Karpas-422 (cell line): ENCODE measurements around the gene CDV3. TPM values are rescaled to one million over a fixed set of nuclear protein-coding genes. Genes with fewer than 3 reads are reported as not detected.

Source experiments
- DNase-seq: peaks from one replicate; pipeline ENCODE4 v3.0.0-alpha.2; 2015
- H2AFZ ChIP-seq: fragments of 200-600 bp; sonication (generic); 2 replicates; pipeline ENCODE4 v1.6.1; 2014; ENCODE audit warnings: antibody characterized with exemption, low read length, mixed read lengths
- H3K27ac ChIP-seq: fragments of 200-600 bp; sonication (generic); 2 replicates; pipeline ENCODE4 v1.5.1; 2014; ENCODE audit warnings: mild to moderate bottlenecking, low read length, moderate library complexity
- H3K27me3 ChIP-seq: fragments of 200-600 bp; sonication (generic); 2 replicates; pipeline ENCODE4 v1.6.1; 2014; ENCODE audit warnings: low read length, mixed read lengths
- H3K36me3 ChIP-seq: fragments of 200-600 bp; sonication (generic); 2 replicates; pipeline ENCODE4 v1.6.1; 2014; ENCODE audit warnings: low read length, mixed read lengths; ENCODE audit not compliant: insufficient read depth
- H3K4me1 ChIP-seq: fragments of 200-600 bp; sonication (generic); 2 replicates; pipeline ENCODE4 v1.6.1; 2014; ENCODE audit warnings: mild to moderate bottlenecking, low read length, mixed read lengths
- H3K4me2 ChIP-seq: fragments of 200-600 bp; sonication (generic); 2 replicates; pipeline ENCODE4 v1.6.1; 2014; ENCODE audit warnings: low read length, low read depth, mild to moderate bottlenecking; ENCODE audit not compliant: poor library complexity, severe bottlenecking
- H3K4me3 ChIP-seq: fragments of 200-600 bp; sonication (generic); 2 replicates; pipeline ENCODE4 v1.5.1; 2014; ENCODE audit warnings: mild to moderate bottlenecking, antibody characterized with exemption, low read length, mixed read lengths
- H3K79me2 ChIP-seq: fragments of 200-600 bp; sonication (generic); 2 replicates; pipeline ENCODE4 v1.6.1; 2014; ENCODE audit warnings: mild to moderate bottlenecking, low read length, mixed read lengths
- H3K9ac ChIP-seq: fragments of 200-600 bp; sonication (generic); 2 replicates; pipeline ENCODE4 v1.6.0; 2014; ENCODE audit warnings: low read length
- H3K9me2 ChIP-seq: fragments of 200-600 bp; sonication (generic), shearing (Covaris generic); replicated peaks from 2 replicates; pipeline ENCODE4 v1.6.0; 2014; ENCODE audit warnings: mild to moderate bottlenecking, low read length, moderate library complexity; ENCODE audit not compliant: insufficient read depth
- H3K9me3 ChIP-seq: fragments of 300-700, 200-600 bp; sonication (generic); 2 replicates; pipeline ENCODE4 v1.6.1; 2014; ENCODE audit warnings: low read length, mixed read lengths
- H4K20me1 ChIP-seq: fragments of 200-600 bp; sonication (generic); 2 replicates; pipeline ENCODE4 v1.6.1; 2014; ENCODE audit warnings: mild to moderate bottlenecking, antibody characterized with exemption, low read length, low read depth; ENCODE audit not compliant: insufficient read depth
- total RNA-seq: library from RNA; depleted of rRNA; stranded (reverse); fragments of >200 nt; shearing (Covaris generic); gene quantifications from 2 replicates; pipeline ENCODE4 v1.2.3, GENCODE V29; 2014; ENCODE audit warnings: low replicate concordance

CDV3 gene
- total RNA-seq, 1 experiment from 2014 or later, result 772 TPM

DNA sequence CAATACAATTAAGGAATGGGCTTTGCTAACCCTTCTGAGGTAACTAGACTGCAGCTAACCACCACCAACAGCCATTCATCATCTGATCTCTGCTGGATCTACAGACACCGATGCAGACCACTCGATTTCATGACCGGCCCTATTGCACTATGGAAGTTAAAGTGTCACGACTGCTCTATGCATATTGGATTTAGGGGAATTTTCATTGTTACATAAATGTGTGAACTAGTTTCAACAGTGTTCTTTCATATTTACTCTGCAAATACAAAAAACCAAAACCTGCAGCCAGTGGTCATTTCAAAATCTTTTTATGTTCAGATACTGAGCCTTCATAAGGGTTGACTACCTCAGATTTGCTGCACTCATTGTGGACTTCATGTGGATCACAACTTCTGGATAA, 14.5 kb downstream of the CDV3 start:
- H3K4me3 ChIP-seq, result no peak overlapping the region
- peaks cover 23% of the 10 kb centered on the region; the same call in 1 of the 2 replicates for H3K4me1 ChIP-seq
- H4K20me1 ChIP-seq, result peaks cover 57% of the 10 kb centered on the region
- H3K9me2 ChIP-seq, result no peaks in the 10 kb centered on the region
- peak; percentile 41 for DNase-seq
- H3K79me2 ChIP-seq, result peaks cover 10% of the 10 kb centered on the region
- H3K36me3 ChIP-seq, result peaks cover 66% of the 10 kb centered on the region
- no peak overlapping the region for H3K9ac ChIP-seq
- peak overlapping the region; percentile 6; the same call in 1 of the 2 replicates for H3K27ac ChIP-seq
- H3K27me3 ChIP-seq, result no peaks in the 10 kb centered on the region
- H3K4me2 ChIP-seq, result no peak overlapping the region
- no peak overlapping the region for H2AFZ ChIP-seq
- no peaks in the 10 kb centered on the region for H3K9me3 ChIP-seq

DNA sequence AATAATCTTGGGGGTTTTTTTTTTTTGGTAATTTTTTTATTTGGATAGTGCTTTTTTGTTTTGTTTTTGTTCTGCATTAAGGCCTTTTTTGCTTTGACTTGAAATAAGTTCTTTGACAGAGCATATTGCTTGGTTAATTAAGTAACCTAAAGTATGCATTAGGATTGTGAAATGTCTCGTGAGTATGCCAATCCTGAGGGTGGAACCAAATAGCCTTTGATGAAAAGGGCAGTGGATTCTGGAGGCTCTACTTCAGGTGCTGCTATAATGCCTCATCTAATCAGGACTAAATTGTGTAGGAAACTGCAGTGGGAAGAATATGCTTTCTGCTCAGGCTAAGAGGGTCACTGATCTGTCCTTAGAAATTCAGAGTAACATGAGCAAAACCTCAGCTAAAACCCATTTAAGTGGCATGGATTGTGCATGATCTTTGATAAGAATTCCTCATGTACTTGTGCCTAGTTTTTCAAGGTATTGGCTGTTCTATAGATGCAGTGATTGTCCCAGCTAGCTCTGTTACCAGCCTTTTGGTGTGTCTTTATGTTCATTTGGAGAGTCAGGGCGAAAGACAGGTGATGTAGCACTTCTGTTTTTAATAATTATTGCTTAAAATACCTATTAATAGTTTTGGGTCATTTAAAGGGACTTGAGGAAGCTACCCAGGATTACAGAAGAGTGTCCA, 15.4 kb downstream of the CDV3 start:
- H3K9ac ChIP-seq, result no peak overlapping the region
- DNase-seq, result peak; percentile 64
- no peak overlapping the region for H3K27ac ChIP-seq
- no peak overlapping the region for H3K4me2 ChIP-seq
- H3K4me1 ChIP-seq, result peaks cover 14% of the 10 kb centered on the region; the same call in 1 of the 2 replicates
- no peaks in the 10 kb centered on the region for H3K9me2 ChIP-seq
- H3K27me3 ChIP-seq, result no peaks in the 10 kb centered on the region
- H3K9me3 ChIP-seq, result no peaks in the 10 kb centered on the region
- peaks cover 57% of the 10 kb centered on the region for H3K36me3 ChIP-seq
- no peak overlapping the region for H3K4me3 ChIP-seq
- H2AFZ ChIP-seq, result no peak overlapping the region
- H4K20me1 ChIP-seq, result peaks cover 48% of the 10 kb centered on the region
- H3K79me2 ChIP-seq, result peaks cover under 1% of the 10 kb centered on the region

DNA sequence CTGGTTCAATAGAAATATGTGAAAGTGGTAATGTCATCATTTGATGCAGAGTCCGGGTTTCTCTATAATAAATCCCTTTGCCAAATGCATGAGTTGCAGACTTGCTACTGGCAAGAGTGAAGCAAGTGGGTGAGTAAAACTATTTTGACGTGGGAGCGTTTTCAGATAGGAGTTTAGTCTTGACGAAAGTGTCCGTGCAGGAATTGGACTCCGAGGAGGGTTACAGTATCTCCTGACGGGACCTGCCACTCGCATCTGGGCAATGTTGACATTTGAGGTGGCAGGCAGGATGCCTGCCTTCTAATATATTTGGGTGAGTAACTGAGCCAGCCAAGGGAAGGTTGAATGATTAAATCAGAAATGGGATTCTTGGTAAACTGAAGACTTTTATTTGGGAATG, 16.0 kb downstream of the CDV3 start:
- Histone ChIP-seq H3K4me2 (no peak overlapping the region), H3K9me3 (no peaks in the 10 kb centered on the region), H3K9ac (no peak overlapping the region), H2AFZ (no peak overlapping the region), H3K27me3 (no peaks in the 10 kb centered on the region), H4K20me1 (peaks cover 42% of the 10 kb centered on the region), H3K4me3 (no peak overlapping the region), H3K36me3 (peaks cover 52% of the 10 kb centered on the region), H3K9me2 (no peaks in the 10 kb centered on the region), H3K4me1 (peaks cover 8% of the 10 kb centered on the region; the same call in 1 of the 2 replicates), H3K27ac (peak overlapping the region; percentile 30), H3K79me2 (no peaks in the 10 kb centered on the region)
- peak; percentile 60 for DNase-seq

DNA sequence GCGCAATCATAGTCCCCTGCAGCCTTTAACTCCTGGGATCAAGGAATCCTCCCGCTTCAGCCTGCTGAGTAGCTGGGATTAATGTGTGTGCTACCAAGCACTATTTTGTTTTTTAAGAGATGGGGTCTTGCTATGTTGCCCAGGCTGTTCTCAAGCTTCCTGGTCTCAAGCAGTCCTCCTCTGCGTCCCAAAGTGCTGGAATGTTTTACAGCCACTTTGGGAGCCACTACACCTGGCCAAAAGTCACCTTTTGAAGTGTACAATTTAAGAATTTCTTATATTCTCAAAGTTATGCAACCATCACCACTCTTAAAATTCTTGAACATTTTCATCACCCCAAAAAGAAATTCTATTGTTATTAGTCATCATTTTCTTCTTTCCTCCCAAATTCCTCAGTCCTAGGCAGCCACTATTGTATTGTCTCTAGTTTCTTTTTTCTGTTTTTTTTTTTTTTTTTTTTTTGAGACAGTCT, 17.8 kb downstream of the CDV3 start:
- Histone ChIP-seq H3K36me3 (peaks cover 35% of the 10 kb centered on the region), H3K27me3 (no peaks in the 10 kb centered on the region), H3K4me2 (no peak overlapping the region), H4K20me1 (peaks cover 28% of the 10 kb centered on the region), H2AFZ (no peak overlapping the region), H3K79me2 (no peaks in the 10 kb centered on the region), H3K9me3 (no peaks in the 10 kb centered on the region), H3K4me3 (no peak overlapping the region), H3K27ac (peak overlapping the region; percentile 51), H3K9ac (no peak overlapping the region), H3K4me1 (peaks cover 6% of the 10 kb centered on the region; the same call in 1 of the 2 replicates), H3K9me2 (no peaks in the 10 kb centered on the region)
- DNase-seq, result peak; percentile 60

DNA sequence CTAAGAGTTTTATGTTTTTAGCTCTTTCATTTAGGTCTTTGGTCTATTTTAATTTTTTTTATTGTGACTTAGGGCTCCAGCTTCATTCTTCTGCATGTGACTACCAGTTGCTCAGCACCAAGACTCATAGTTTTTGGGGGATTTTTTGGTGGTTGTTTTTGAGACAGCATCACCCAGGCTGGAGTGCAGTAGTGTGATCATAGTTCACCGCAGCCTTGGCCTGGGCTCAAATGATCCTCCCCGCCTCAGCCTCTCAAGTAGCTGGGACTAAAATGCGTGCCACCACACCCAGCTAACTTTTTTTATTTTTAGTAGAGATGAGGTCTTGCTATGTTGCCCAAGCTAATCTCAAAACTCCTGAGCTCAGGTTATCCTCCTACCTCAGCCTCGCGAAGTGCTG, 19.4 kb downstream of the CDV3 start:
- no peak overlapping the region for H3K4me2 ChIP-seq
- H3K4me3 ChIP-seq, result no peak overlapping the region
- H3K9me3 ChIP-seq, result no peaks in the 10 kb centered on the region
- H3K27me3 ChIP-seq, result no peaks in the 10 kb centered on the region
- H2AFZ ChIP-seq, result no peak overlapping the region
- no peaks in the 10 kb centered on the region for H3K79me2 ChIP-seq
- H3K27ac ChIP-seq, result peak overlapping the region; percentile 46
- no peak for DNase-seq
- H4K20me1 ChIP-seq, result peaks cover 13% of the 10 kb centered on the region
- H3K9ac ChIP-seq, result no peak overlapping the region
- H3K9me2 ChIP-seq, result no peaks in the 10 kb centered on the region
- peaks cover 2% of the 10 kb centered on the region; the same call in 1 of the 2 replicates for H3K4me1 ChIP-seq
- H3K36me3 ChIP-seq, result peaks cover 19% of the 10 kb centered on the region

DNA sequence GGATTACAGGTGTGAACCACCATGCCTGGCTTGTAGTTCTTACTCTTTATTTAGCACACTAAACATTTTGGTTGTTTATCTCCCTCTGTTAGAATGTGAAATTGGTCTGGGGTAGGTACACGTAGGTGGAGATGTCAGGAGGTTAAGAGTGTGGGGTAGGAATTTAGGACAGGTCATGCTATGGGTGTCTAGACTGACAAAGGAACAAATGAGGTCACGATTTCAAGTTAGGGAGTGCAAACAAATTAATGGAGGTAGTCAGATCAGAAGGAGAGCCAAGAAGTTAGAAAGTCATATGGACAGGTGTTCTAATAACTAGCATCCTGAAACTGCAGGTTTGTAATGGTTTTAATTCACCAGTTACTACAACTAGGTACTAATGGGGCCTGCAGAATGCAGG, 19.8 kb downstream of the CDV3 start:
- H3K9me3 ChIP-seq, result no peaks in the 10 kb centered on the region
- H3K4me3 ChIP-seq, result no peak overlapping the region
- H3K27me3 ChIP-seq, result no peaks in the 10 kb centered on the region
- DNase-seq, result peak; percentile 51
- no peak overlapping the region for H3K4me2 ChIP-seq
- no peaks in the 10 kb centered on the region for H3K79me2 ChIP-seq
- no peak overlapping the region for H2AFZ ChIP-seq
- H3K36me3 ChIP-seq, result peaks cover 15% of the 10 kb centered on the region
- peaks cover 9% of the 10 kb centered on the region for H4K20me1 ChIP-seq
- H3K27ac ChIP-seq, result peak overlapping the region; percentile 46
- H3K9me2 ChIP-seq, result no peaks in the 10 kb centered on the region
- no peak overlapping the region for H3K9ac ChIP-seq
- H3K4me1 ChIP-seq, result no peaks in the 10 kb centered on the region

DNA sequence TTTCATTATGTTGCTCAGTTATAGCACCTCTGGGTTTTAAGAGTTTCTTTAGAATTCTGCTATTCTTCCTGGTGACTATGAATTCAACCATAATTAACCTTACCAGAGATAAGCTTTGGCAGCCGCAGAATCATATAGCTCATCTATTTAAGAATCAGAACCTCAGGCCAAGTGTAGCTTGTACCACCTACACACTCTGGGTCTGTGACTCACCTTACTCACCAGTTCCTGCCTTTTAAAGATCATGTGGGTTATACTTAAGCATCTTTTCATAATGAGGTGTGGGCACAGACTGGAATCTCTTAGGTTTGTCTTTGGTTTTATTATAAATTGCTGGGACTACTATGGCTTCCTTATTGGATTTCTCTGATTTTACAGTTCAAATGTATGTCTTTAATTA, 21.9 kb downstream of the CDV3 start:
- no peak overlapping the region for H3K9ac ChIP-seq

DNA sequence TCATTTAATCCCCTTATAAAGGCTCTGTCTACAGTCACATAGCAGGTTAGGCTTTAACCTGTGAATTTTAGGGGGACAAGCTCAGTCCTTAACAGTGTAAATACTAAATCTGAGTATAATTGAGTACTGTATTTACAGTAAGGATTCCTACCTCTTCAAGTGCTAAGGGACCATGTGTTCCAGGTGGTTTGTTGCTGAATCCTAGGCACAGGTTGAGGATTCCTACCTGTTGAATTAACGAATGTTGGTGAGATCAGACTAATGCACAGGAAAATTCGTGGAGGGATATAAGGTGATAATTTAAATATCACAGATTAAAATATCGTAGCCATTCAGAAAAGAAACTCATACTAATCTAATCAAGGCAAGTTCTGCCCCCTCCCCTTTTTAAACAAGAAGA, 24.9 kb downstream of the CDV3 start:
- peaks cover 31% of the 10 kb centered on the region; the same call in 1 of the 2 replicates for H3K36me3 ChIP-seq
- no peaks in the 10 kb centered on the region for H4K20me1 ChIP-seq
- no peak overlapping the region for H3K9ac ChIP-seq
- no peaks in the 10 kb centered on the region for H3K9me3 ChIP-seq
- no peak overlapping the region for H3K4me3 ChIP-seq
- H2AFZ ChIP-seq, result no peak overlapping the region
- H3K27ac ChIP-seq, result no peak overlapping the region; the same call in 1 of the 2 replicates
- no peaks in the 10 kb centered on the region for H3K27me3 ChIP-seq
- H3K4me1 ChIP-seq, result no peaks in the 10 kb centered on the region
- H3K9me2 ChIP-seq, result no peaks in the 10 kb centered on the region
- peaks cover 3% of the 10 kb centered on the region for H3K79me2 ChIP-seq
- no peak for DNase-seq
- no peak overlapping the region for H3K4me2 ChIP-seq

More for the DNA sequence above, 21.9 kb downstream of the CDV3 start:
- DNase-seq, result peak; percentile 57
- Histone ChIP-seq H3K9me2 (no peaks in the 10 kb centered on the region), H3K9me3 (no peaks in the 10 kb centered on the region), H3K4me1 (no peaks in the 10 kb centered on the region), H3K4me3 (no peak overlapping the region), H3K36me3 (peaks cover 5% of the 10 kb centered on the region; the same call in 1 of the 2 replicates), H2AFZ (no peak overlapping the region), H4K20me1 (no peaks in the 10 kb centered on the region), H3K4me2 (no peak overlapping the region), H3K79me2 (no peaks in the 10 kb centered on the region), H3K27me3 (no peaks in the 10 kb centered on the region), H3K27ac (peak overlapping the region; percentile 53)
